Head of caudate nucleus (tissue), 42 donors: Measurements from ENCODE around the gene TTC9C.
"Not testable (repeated sequence)": the region's sequence is repeated elsewhere in the genome, so short reads cannot be mapped to it uniquely, and the experiment has no call there.

Experiments
- DNase-seq, 42 donors: peaks; one replicate each; pipeline versions ENCODE4 v3.0.0 to v3.0.0-alpha.2; 2020 to 2021; ENCODE audit warnings: mixed read lengths in 7 of 42
- intact Hi-C: fragments of 100-400 bp; cut with DNase I; formaldehyde crosslinking; loops from one replicate; pipeline ENCODE4 v1.15.0; 2022

Gene TTC9C, protein sequence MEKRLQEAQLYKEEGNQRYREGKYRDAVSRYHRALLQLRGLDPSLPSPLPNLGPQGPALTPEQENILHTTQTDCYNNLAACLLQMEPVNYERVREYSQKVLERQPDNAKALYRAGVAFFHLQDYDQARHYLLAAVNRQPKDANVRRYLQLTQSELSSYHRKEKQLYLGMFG

DNA sequence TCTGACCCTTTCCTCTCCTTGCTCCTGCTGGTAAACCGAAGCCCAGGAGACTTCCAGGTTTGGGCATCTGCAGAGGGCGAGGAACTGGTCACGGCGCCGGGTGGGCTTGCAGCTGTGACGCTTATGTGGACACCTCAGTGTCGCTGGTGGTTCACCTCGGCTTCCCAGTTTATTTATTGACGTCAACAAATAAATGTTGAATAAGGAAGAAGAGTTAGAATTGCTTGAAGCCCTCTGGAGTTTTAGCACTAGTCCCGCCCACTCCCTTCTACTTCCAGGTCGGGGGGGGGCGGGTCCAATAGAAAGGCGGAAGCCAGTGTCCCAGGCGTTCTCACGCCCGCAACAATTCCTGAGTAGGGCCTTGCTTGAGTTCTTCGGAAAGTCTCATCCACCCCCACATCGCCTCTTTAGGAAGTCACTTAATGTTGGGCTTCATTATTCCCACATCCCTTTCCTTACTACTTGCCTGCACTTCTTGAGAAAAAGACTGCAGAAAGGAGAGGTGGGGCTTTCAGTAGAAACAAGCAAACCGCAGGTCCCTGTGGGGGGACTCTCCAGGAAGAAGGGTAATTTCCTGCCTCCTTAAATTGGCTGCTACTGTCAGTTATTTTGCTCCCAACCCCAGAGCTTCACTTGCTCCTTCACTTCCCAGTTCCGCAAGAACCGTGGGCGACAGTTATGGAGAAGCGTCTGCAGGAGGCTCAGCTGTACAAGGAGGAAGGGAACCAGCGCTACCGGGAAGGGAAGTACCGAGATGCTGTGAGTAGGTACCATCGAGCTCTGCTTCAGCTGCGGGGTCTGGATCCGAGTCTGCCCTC is at the start of gene TTC9C:
TTC9C (plus strand) TSS at position 316 of the 818 bp plus-strand sequence; CDS start at position 679, 363 bp downstream.
- intact Hi-C loops: loop anchor here (5.0 to 10.0 kb wide), 2 partner anchors 44 to 106 kb away; partner anchors contain the start of genes STX5, TAF6L, TEX54 and WDR74

DNA sequence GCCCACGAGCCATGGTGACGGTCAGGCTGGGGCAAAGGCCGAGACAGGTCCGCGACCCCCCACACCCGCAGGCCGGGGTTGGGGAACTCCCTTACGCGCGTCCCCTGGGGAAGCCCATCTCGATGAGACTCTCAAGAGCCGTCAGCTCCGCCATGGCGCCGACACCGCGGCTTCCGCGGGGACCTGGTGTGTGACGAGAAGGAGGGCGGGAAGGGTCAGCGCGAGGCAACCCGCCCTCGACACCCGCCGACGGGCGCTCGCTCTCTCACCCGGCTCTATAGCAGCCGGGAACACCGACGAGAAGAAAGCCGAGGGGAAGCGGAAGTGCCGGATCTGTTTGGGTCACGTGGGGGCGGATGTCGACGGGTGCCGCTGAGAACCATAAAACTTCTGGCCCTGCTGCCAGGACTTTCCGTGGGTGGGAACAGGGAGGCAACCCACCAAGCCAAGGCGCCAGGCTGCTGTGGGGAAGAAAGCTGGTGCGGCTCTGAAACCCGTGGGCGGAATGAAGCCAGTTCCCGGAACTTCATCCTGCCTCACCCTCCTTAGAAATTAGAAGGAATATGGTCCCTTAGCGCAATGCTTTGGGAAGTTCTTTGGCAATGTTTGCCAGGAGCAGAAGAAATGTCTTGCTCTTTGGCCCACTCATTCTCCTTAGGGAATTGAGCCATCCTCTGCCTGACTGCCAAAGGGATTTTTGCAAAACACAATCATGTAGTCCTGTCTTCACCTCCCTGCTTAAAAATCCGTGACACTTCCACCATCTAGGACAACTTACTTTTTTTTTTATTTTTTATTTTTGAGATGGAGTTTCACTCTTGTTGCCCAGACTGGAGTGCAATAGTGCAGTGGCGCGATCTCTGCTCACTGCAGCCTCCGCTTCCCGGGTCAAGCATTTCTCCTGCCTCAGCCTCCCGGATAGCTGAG is 49.3 kb upstream of the TTC9C start, which contains the start of gene UBXN1:
UBXN1 (minus strand) TSS at position 304 of the 927 bp plus-strand sequence; CDS start at position 154, 150 bp downstream.
- intact Hi-C loops: loop anchor here (5.0 kb wide), 1 partner anchor 87 kb away; the partner anchor contains the start of gene TUT1
- DNase-seq: peak; percentile 78 to 97 (median 90)

More for the DNA sequence above, at the start of gene TTC9C:
- peak; percentile 83 to 95 (median 89) for DNase-seq

DNA sequence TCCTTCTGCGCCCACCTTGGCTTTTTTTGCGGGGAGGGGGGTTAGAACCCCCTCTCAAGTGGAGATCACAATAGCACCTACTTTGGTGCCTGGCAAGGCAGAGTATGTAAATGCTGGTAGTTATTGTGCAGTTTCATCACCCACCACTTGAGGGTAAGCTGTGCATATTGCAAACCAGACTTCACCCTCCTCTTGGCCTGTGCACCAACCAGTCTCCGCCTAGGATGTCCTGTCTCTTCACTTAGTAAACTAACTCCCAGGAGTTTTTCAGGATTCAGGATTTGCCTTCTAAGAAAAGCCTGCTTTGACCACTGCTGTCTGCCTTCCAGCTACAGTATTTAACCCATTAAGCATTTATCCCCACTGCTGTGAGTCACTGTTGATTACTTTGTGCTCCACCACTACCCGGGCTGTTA is 47.5 kb upstream of the TTC9C start:
- intact Hi-C loops: no loop called here
- DNase-seq: peak in 5 of 42 donors; percentile 11 to 45 (median 26)

DNA sequence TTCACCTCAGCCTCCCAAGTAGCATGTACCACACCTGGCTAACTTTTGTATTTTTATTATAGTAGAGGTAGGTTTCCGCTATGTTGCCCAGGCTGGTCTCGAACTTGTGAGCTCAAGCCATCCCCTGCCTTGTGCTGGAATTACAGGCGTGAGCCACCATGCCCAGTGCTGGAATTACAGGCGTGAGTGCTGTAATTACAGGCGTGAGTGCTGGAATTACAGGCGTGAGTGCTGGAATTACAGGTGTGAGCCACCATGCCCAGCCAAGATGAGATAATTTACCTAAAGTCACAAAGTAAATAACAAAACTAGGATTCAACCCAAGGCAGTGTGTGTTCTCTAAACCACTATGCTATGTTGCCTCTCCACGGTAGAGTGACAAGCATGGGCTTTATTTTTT is 45.8 kb upstream of the TTC9C start:
- intact Hi-C loops: no loop called here
- no peak for DNase-seq

DNA sequence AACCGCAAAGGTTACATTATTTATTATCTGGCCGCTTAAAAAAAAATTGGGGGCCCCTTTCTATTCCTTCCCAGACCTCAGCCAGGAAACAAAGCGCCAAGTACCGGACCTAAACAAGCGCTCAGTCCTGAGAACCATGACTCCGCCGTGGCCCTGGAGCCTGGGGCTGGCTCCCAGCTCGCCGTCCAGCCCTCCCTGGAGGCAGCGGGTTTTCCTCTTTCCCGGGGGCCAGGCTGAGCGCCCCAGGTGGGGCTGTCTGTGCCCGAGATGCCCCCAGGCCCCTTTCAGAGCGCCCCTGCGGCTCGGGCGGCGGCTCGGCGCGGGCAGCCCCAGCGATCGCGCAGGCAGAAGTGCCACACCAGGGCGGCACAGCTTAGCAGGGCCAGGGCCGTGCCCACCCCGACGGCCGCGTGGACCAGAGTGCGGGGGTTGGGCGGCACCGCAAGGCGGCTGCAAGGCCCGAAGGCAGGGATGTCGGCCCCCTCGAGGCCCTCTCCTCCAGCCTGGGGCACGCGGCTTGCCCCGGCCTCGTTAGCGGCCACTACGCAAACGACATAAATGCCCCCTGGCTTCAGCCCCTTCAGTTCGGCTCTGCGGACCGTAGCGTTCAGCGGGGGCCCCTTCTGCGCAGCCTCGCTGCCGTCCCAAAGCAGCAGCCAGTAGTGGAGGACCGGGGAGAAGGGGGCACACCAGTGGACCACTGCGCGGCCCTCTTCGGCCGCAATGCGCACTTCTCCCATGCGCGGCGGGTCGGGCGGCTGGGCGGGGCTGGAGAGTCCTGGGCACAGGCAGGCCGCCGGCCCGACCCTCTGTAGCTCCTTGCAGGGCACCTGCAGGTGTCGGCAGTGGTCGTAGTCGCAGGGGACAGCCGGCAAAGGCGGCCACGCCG is 40.5 kb upstream of the TTC9C start:
- no peak for DNase-seq
- intact Hi-C loops: no loop called here

DNA sequence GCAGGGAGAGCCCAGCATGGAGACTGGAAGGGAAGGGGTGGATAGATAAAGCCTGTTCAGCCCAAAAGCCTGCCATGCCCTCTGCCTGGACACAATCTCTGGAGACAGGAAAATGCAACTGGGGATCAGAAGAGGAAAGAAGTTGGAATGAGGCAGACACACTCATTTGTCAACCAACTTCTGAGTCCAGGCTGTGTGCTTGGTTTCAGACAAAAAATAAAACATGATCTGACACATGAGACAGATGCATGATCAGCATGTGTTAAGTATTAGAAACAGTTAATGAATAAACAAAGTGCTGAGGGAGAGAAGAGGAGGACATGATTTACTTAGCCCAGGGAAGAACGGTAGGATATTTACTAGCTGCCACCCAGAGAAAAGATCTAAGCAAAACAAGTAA is 39.8 kb upstream of the TTC9C start:
- no peak for DNase-seq
- intact Hi-C loops: no loop called here

DNA sequence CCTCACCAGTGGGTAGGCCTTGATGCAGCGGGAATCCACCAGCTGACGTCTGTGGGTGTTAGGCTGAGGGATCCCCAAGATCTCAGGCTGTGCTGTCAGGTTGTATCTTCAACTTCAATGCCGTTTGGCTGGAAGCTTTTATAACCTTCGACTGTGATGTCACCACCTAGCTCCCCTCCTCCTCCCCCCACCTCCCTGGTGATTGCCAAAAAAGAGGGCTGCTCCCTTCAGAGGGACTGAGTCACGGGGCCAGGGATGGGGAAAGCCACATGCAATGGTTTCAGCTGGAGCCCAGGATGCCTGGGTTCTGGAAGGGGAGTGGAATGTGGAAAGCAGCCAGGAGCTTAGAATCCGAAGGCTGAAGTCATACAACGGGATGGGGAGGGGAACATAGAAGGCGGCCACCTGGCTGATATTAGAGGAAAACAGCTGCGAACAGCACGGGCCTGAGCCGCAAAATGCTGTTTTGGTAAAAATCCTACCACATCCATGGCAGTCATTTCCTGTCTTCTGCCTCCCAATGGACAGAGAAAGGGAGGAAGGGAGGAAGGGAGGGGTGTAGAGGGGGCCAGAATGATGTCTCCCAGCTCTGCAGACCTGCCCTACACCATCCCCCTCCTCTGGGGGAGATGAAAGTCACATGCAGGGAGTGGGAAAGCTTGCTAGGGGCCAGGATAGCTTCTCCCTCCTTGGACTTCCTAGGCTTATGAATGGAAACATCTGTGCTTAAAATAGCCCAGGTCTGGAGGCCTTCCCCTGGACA is 38.7 kb upstream of the TTC9C start, which contains the start of gene LRRN4CL:
LRRN4CL (minus strand) TSS at position 110 of the 763 bp plus-strand sequence. CDS start 1,022 bp downstream, outside the sequence.
- peak; percentile 29 to 91 (median 69) for DNase-seq
- intact Hi-C loops: no loop called here

DNA sequence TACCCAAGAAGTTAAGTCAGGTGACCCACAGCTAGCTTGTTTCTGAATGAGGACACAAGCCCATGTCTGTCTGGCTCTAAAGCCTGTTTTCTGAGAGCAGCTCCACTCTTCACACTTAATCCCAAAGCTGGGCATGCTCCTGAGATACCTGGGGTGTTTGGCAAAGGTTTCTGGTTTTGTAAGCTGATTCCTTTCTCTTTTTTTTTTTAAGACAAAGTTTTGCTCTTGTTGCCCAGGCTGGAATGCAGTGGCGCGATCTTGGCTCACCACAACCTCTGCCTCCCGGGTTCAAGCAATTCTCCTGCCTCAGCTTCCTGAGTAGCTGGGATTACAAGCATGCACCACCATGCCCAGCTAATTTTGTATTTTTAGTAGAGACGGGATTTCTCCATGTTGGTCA is 34.7 kb upstream of the TTC9C start:
- DNase-seq, intact Hi-C loops: not testable (repeated sequence)

DNA sequence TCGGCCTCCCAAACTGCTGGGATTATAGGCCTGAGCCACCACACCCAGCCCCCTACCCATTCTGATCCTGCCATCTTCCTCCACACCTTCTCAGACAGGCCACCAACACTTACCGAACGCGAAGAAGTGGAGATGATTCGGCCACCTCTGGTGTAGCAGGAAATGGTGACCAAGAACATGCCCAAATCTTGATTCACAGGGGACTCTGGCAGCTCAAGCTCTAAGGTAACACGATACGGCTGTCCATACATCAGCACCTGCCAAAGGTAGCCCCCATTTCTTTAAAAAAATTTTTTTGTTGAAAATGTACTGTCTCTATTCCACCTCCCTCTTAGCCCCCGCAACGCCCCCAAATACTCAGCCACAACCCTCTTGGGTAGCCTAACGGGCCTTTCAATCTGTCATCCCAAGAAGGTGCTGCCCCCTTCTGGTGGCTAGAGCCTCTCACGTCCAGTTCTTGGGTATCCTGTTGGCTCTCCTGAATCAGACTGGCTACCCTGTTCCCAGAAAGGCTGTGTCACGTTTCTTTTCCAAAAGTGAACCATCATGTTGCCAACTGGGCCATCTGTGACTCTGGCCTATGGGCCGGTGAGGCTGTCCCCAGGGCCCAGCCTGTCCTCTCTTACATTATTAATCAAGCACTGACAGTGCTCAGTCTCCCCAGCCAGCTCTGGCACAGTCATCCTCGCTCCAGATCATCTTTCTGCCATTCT is 33.7 kb upstream of the TTC9C start:
- DNase-seq: peak; percentile 39 to 91 (median 76)
- intact Hi-C loops: no loop called here

DNA sequence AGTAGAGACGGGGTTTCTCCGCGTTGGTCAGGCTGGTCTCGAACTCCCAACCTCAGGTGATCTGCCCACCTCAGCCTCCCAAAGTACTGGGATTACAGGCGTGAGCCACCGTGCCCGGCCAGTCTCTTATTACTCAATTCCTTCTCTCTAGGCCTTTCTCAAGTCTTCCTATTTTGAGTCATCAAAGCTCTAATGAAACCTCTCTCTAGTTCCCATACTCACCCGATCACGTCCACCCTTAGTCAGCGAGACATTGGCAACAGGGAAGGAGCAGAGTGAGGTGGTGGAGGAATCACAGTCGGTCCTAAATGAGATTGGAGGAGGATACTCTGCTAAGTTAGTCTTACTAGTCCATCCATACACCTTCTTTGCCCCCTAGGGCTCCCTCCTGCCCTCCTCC is 26.0 kb upstream of the TTC9C start:
- intact Hi-C loops: loop anchor here (10.0 kb wide), 1 partner anchor 307 kb away; no protein-coding TSS in a partner anchor
- DNase-seq: no peak

DNA sequence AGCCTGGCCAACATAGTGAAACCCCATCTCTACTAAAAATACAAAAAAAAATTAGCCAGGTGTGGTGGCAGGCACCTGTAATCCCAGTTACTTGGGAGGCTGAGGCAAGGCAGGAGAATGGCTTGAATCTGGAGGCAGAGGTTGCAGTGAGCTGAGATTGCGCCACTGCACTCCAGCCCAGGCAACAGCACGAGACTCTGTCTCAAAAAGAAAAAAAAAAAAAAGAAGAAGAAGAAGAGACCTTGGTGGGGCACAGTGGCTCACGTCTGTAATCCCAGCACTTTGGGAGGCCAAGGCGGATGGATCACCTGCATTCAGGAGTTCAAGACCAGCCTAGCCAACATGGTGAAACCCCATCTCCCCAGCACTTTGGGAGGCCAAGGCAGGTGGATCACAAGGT is 24.4 kb upstream of the TTC9C start:
- DNase-seq: not testable (repeated sequence)
- intact Hi-C loops: loop anchor here (10.0 kb wide), 1 partner anchor 309 kb away; no protein-coding TSS in a partner anchor

DNA sequence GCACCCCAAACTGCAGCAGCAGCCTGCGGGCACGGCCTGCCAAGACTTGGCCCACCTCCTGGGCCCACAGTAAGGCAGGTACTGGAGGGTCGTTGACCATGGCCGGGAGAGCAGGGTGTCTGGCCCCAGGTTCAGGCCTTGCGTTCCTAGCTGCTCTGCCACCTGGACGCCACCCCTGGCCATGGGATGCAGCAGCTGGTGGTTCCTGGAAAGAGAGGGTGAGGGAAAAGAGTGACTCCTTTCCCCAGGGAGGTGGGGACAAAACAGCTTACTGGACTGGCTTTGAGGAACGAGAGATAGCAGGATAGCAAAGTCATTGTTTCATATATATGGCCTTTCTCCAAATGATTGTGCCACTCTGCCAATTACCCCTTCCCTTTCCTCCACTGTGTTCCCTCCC is 22.9 kb upstream of the TTC9C start:
- intact Hi-C loops: loop anchor here (10.0 kb wide), 1 partner anchor 311 kb away; no protein-coding TSS in a partner anchor
- DNase-seq: no peak

DNA sequence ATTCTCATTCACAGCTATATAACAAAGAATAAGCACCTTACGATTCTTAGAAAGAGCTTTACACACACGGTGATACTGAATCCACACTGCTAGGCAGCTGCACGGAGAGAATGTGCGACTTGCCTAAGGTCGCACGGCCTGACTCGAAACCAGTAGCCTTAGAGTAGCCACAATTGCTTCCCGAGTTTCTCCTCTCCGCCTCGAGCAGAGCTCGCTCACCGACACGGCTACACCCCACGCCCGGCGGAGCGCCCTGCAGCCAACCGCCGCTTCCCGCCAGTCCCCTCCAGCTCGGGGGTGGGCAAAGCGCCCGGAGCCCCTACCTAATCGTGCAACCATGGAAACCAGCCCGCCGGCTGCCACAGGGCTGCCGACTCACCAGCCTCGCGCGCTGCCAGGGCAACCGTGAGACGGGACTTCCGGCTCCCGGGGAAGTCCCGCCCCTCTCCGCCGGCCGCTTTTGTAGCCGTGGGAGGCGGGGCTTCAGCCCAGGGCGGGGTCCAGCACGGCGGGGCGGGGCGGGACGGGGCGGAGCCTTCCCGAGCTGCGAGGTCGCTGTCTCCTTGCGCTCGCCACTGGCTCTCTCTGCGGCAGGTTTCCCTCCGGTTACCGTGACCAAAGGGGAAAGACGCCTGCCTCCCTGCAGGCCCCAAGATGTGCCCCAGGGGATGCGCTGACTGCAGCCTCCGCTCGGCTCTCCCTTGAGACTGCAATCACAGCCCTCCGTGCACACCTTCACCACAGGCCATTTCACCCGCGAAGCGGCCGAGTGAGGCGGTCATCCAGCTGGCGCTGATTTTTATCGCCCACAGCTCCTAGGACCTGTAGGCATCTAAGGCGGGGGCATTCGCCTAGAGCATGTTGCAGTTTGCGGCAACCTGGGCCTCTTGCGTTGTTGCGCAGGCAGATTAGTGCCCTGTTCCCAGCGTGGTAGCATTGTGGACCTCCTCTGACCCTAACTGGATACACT is 22.1 kb upstream of the TTC9C start:
- DNase-seq: peak; percentile 91 to 99 (median 97)
- intact Hi-C loops: loop anchor here (10.0 kb wide), 1 partner anchor 311 kb away; no protein-coding TSS in a partner anchor

DNA sequence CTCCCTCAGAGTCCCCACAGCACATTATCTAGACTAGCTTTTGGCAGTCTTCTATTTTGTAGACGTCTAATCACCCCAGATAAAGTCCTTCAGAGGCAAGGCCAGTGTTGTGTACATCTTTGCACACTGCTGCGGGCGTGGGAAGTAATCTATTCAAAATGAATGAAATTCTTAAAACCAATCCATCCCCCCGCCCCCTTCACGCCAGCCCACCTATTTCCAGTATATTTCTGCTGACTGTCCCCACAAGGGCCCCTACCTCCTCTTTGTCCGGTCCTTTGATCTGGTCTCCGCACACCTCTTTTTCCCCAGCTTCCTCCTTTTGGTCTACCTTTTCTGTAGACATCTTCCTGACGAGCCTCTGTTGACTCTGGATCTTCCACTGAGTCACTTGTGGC is 21.4 kb upstream of the TTC9C start:
- peak in 1 of 42 donors; percentile 39 for DNase-seq
- intact Hi-C loops: loop anchor here (10.0 kb wide), 1 partner anchor 312 kb away; no protein-coding TSS in a partner anchor

DNA sequence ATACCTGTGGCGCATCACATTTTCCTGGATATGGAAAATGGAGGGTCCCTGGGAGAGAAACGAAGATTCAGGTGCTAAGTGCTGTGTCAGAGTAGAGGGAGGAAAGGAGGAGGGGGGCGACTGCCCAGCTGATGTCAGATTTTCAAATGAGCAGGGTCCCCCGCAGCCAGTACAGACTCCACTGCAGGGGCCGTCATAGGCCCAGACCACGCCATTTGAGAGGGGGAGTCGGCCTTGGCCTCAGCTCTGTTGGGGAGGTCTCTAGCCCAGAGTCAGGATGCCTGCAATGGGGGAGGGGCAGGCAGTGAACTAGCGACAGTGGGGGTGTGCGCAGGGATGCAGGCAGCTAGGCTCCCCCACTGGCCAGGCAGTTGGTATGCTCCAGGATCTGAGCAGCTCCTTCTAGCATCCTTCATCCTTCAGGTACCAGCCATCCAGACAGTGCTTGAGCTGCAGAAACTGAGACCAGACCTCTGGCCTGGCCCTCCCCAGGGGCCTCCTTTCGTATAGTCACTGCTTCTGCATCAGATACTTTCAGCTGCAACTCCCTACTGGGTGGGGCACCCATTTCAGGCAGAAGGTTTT is 20.9 kb upstream of the TTC9C start, which contains the start of the genes BSCL2 and GNG3:
BSCL2 (minus strand) TSS at position 148 of the 585 bp plus-strand sequence. CDS start 229 bp downstream, outside the sequence.
GNG3 (plus strand) TSS at position 400 of the 585 bp plus-strand sequence. CDS start 620 bp downstream, outside the sequence.
- peak; percentile 74 to 97 (median 90) for DNase-seq
- intact Hi-C loops: loop anchor here (10.0 kb wide), 1 partner anchor 313 kb away; no protein-coding TSS in a partner anchor
